Measurements from ENCODE around the gene CSF2.

Gene CSF2

GRCh38 chr5:132072070-132072469, 1.5 kb upstream of the CSF2 start:
- no peaks in the 10 kb centered on the region; the same call in 1 of the 2 replicates for H3K4me1 ChIP-seq (ENCODE audit: control insufficient read depth, insufficient read depth, low read length)
- H3K27ac ChIP-seq (ENCODE audit: low read depth, low read length): no peak overlapping the region
- no peaks in the 10 kb centered on the region for H3K27me3 ChIP-seq (ENCODE audit: control insufficient read depth, insufficient read depth, low read length)
- no peaks in the 10 kb centered on the region for H3K9me3 ChIP-seq (ENCODE audit: control insufficient read depth, insufficient read depth, low read depth, low read length)
- H3K9ac ChIP-seq (ENCODE audit: low read length): no peak overlapping the region
- H3K36me3 ChIP-seq (ENCODE audit: control insufficient read depth, insufficient read depth, low read length): no peaks in the 10 kb centered on the region
- H3K4me3 ChIP-seq (ENCODE audit: low read depth, low read length): no peak overlapping the region

GRCh38 chr5:132072528-132072927, 1.1 kb upstream of the CSF2 start:
- Histone ChIP-seq H3K9me3 (ENCODE audit: control insufficient read depth, insufficient read depth, low read depth, low read length) (no peaks in the 10 kb centered on the region), H3K36me3 (ENCODE audit: control insufficient read depth, insufficient read depth, low read length) (no peaks in the 10 kb centered on the region), H3K27ac (ENCODE audit: low read depth, low read length) (no peak overlapping the region), H3K9ac (ENCODE audit: low read length) (no peak overlapping the region), H3K4me3 (ENCODE audit: low read depth, low read length) (no peak overlapping the region), H3K4me1 (ENCODE audit: control insufficient read depth, insufficient read depth, low read length) (no peaks in the 10 kb centered on the region; the same call in 1 of the 2 replicates), H3K27me3 (ENCODE audit: control insufficient read depth, insufficient read depth, low read length) (no peaks in the 10 kb centered on the region)

- Histone ChIP-seq H3K36me3 (ENCODE audit: control insufficient read depth, insufficient read depth, low read length) (no peaks in the 10 kb centered on the region), H3K4me1 (ENCODE audit: control insufficient read depth, insufficient read depth, low read length) (no peaks in the 10 kb centered on the region; the same call in 1 of the 2 replicates), H3K4me3 (ENCODE audit: low read depth, low read length) (no peak overlapping the region), H3K27ac (ENCODE audit: low read depth, low read length) (no peak overlapping the region), H3K9ac (ENCODE audit: low read length) (no peak overlapping the region), H3K9me3 (ENCODE audit: control insufficient read depth, insufficient read depth, low read depth, low read length) (no peaks in the 10 kb centered on the region), H3K27me3 (ENCODE audit: control insufficient read depth, insufficient read depth, low read length) (no peaks in the 10 kb centered on the region)
Observed at GRCh38 chr5:132074091-132074771, 642 bp downstream of the CSF2 start.

GRCh38 chr5:132074772-132075718, 1.5 kb downstream of the CSF2 start:
- H3K27ac ChIP-seq (ENCODE audit: low read depth, low read length): no peak overlapping the region
- no peaks in the 10 kb centered on the region; the same call in 1 of the 2 replicates for H3K4me1 ChIP-seq (ENCODE audit: control insufficient read depth, insufficient read depth, low read length)
- no peak overlapping the region for H3K4me3 ChIP-seq (ENCODE audit: low read depth, low read length)
- H3K27me3 ChIP-seq (ENCODE audit: control insufficient read depth, insufficient read depth, low read length): no peaks in the 10 kb centered on the region
- H3K9ac ChIP-seq (ENCODE audit: low read length): no peak overlapping the region
- H3K36me3 ChIP-seq (ENCODE audit: control insufficient read depth, insufficient read depth, low read length): no peaks in the 10 kb centered on the region
- H3K9me3 ChIP-seq (ENCODE audit: control insufficient read depth, insufficient read depth, low read depth, low read length): no peaks in the 10 kb centered on the region

GRCh38 chr5:132075719-132076077, 2.1 kb downstream of the CSF2 start:
- Histone ChIP-seq H3K4me1 (ENCODE audit: control insufficient read depth, insufficient read depth, low read length) (no peaks in the 10 kb centered on the region; the same call in 1 of the 2 replicates), H3K9ac (ENCODE audit: low read length) (no peak overlapping the region), H3K36me3 (ENCODE audit: control insufficient read depth, insufficient read depth, low read length) (no peaks in the 10 kb centered on the region), H3K4me3 (ENCODE audit: low read depth, low read length) (no peak overlapping the region), H3K27ac (ENCODE audit: low read depth, low read length) (no peak overlapping the region), H3K27me3 (ENCODE audit: control insufficient read depth, insufficient read depth, low read length) (no peaks in the 10 kb centered on the region), H3K9me3 (ENCODE audit: control insufficient read depth, insufficient read depth, low read depth, low read length) (no peaks in the 10 kb centered on the region)

- Histone ChIP-seq H3K36me3 (ENCODE audit: control insufficient read depth, insufficient read depth, low read length) (no peaks in the 10 kb centered on the region), H3K9me3 (ENCODE audit: control insufficient read depth, insufficient read depth, low read depth, low read length) (no peaks in the 10 kb centered on the region), H3K27me3 (ENCODE audit: control insufficient read depth, insufficient read depth, low read length) (no peaks in the 10 kb centered on the region), H3K27ac (ENCODE audit: low read depth, low read length) (no peak overlapping the region), H3K9ac (ENCODE audit: low read length) (no peak overlapping the region), H3K4me1 (ENCODE audit: control insufficient read depth, insufficient read depth, low read length) (no peaks in the 10 kb centered on the region; the same call in 1 of the 2 replicates), H3K4me3 (ENCODE audit: low read depth, low read length) (no peak overlapping the region)
Observed at GRCh38 chr5:132076202-132076830, 2.7 kb downstream of the CSF2 start.

GRCh38 chr5:132076983-132077382, 3.4 kb downstream of the CSF2 start:
- Histone ChIP-seq H3K36me3 (ENCODE audit: control insufficient read depth, insufficient read depth, low read length) (no peaks in the 10 kb centered on the region), H3K27ac (ENCODE audit: low read depth, low read length) (no peak overlapping the region), H3K27me3 (ENCODE audit: control insufficient read depth, insufficient read depth, low read length) (no peaks in the 10 kb centered on the region), H3K9ac (ENCODE audit: low read length) (no peak overlapping the region), H3K4me1 (ENCODE audit: control insufficient read depth, insufficient read depth, low read length) (no peaks in the 10 kb centered on the region; the same call in 1 of the 2 replicates), H3K9me3 (ENCODE audit: control insufficient read depth, insufficient read depth, low read depth, low read length) (no peaks in the 10 kb centered on the region), H3K4me3 (ENCODE audit: low read depth, low read length) (no peak overlapping the region)

- H3K27me3 ChIP-seq (ENCODE audit: control insufficient read depth, insufficient read depth, low read length): no peaks in the 10 kb centered on the region
Observed at GRCh38 chr5:132079081-132079480, 5.5 kb downstream of the CSF2 start.

GRCh38 chr5:132079619-132080018, 6.0 kb downstream of the CSF2 start:
- Histone ChIP-seq H3K36me3 (ENCODE audit: control insufficient read depth, insufficient read depth, low read length) (no peaks in the 10 kb centered on the region), H3K4me3 (ENCODE audit: low read depth, low read length) (no peak overlapping the region), H3K27me3 (ENCODE audit: control insufficient read depth, insufficient read depth, low read length) (no peaks in the 10 kb centered on the region), H3K9me3 (ENCODE audit: control insufficient read depth, insufficient read depth, low read depth, low read length) (no peaks in the 10 kb centered on the region), H3K4me1 (ENCODE audit: control insufficient read depth, insufficient read depth, low read length) (no peaks in the 10 kb centered on the region; the same call in 1 of the 2 replicates), H3K9ac (ENCODE audit: low read length) (no peak overlapping the region), H3K27ac (ENCODE audit: low read depth, low read length) (no peak overlapping the region)

More at GRCh38 chr5:132079081-132079480, 5.5 kb downstream of the CSF2 start:
- Histone ChIP-seq H3K4me3 (ENCODE audit: low read depth, low read length) (no peak overlapping the region), H3K4me1 (ENCODE audit: control insufficient read depth, insufficient read depth, low read length) (no peaks in the 10 kb centered on the region; the same call in 1 of the 2 replicates), H3K9ac (ENCODE audit: low read length) (no peak overlapping the region), H3K9me3 (ENCODE audit: control insufficient read depth, insufficient read depth, low read depth, low read length) (no peaks in the 10 kb centered on the region), H3K27ac (ENCODE audit: low read depth, low read length) (no peak overlapping the region), H3K36me3 (ENCODE audit: control insufficient read depth, insufficient read depth, low read length) (no peaks in the 10 kb centered on the region)

GRCh38 chr5:132080595-132080994, 7.0 kb downstream of the CSF2 start:
- Histone ChIP-seq H3K36me3 (ENCODE audit: control insufficient read depth, insufficient read depth, low read length) (no peaks in the 10 kb centered on the region), H3K27me3 (ENCODE audit: control insufficient read depth, insufficient read depth, low read length) (no peaks in the 10 kb centered on the region), H3K27ac (ENCODE audit: low read depth, low read length) (no peak overlapping the region), H3K4me3 (ENCODE audit: low read depth, low read length) (no peak overlapping the region), H3K4me1 (ENCODE audit: control insufficient read depth, insufficient read depth, low read length) (no peaks in the 10 kb centered on the region), H3K9ac (ENCODE audit: low read length) (no peak overlapping the region), H3K9me3 (ENCODE audit: control insufficient read depth, insufficient read depth, low read depth, low read length) (no peaks in the 10 kb centered on the region)

- Histone ChIP-seq H3K9ac (ENCODE audit: low read length) (no peak overlapping the region), H3K27me3 (ENCODE audit: control insufficient read depth, insufficient read depth, low read length) (no peaks in the 10 kb centered on the region), H3K4me1 (ENCODE audit: control insufficient read depth, insufficient read depth, low read length) (no peaks in the 10 kb centered on the region), H3K36me3 (ENCODE audit: control insufficient read depth, insufficient read depth, low read length) (no peaks in the 10 kb centered on the region), H3K9me3 (ENCODE audit: control insufficient read depth, insufficient read depth, low read depth, low read length) (no peaks in the 10 kb centered on the region), H3K27ac (ENCODE audit: low read depth, low read length) (no peak overlapping the region), H3K4me3 (ENCODE audit: low read depth, low read length) (no peak overlapping the region)
Observed at GRCh38 chr5:132081458-132081857, 7.9 kb downstream of the CSF2 start.

All from HUES6 (cell line).